Measurements from ENCODE around the gene POLR3K. TPM values are rescaled to one million over a fixed set of nuclear protein-coding genes. Genes with fewer than 3 reads are reported as not detected.
A peak's percentile ranks its signal among the peaks of the same experiment; 100 is the strongest.

The POLR3K gene
- total RNA-seq, 6 donors from 2014 or later: 4.2 to 15.7 (median 6.6) TPM

DNA sequence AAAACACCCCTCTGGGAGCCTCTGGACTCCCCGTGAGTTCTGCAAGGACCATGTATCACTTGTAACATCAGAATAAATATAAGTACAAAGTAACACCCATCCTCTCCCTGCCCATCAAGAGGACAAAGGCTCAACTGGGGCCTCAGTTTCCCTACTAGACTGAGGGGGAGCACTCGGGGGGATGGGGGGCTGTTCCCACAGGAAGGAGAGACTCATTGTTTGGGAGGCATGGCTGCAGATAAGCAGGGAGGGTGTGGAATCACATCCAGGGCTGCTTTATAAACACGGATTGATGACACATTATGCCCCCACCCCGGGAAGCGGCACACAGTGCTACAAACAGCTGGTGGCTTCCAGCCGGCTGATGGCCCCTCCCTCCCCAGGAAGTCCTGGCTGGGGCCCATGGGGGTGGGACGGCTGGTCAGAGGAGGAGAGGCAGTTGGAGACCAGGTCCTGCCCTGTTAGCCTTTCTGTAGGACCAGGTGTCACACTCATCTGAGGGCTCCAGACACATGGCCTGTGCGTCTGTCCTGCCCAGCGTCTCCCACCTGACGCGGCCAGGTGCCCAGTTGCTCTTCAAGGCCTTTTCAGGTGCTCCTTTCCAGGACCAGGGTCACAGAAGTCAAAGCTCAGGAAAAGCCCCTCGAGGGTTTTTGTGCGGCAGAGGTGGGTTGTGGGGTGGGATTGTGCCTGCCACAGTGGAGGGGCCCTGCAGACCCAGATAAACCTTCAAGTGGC is 23.3 kb upstream of the POLR3K start:
- ATAC-seq (ENCODE audit: low FRiP score in 2 of 2): peak; percentile 64 to 69

GRCh38 chr16:75580-76501 is 22.4 kb upstream of the POLR3K start:
- Histone ChIP-seq H3K9me3 (no peaks in the 10 kb centered on the region), H3K27me3 (no peaks in the 10 kb centered on the region), H3K4me3 (peak overlapping the region in 1 of 4 donors; percentile 78), H3K36me3 (peaks cover 0 to 13% (median 9%) of the 10 kb centered on the region in 4 donors), H3K4me1 (peaks cover 59 to 83% (median 66%) of the 10 kb centered on the region in 4 donors), H3K27ac (peak overlapping the region; percentile 89 to 98 (median 96))
- peak; percentile 12 to 55 for ATAC-seq (ENCODE audit: low FRiP score in 2 of 2)
- peak; percentile 81 to 83 for DNase-seq
- WGBS, 2 donors: 28 to 34% methylated on average over 5 to 11 of the region's 11 CpGs
- peak in 5 of 6 experiments; percentile 26 to 63 (median 28) for TF ChIP-seq CTCF (IDR thresholded peaks at IDR 0.05)
- TF ChIP-seq POLR2A (IDR thresholded peaks at IDR 0.05): no peak
- TF ChIP-seq POLR2AphosphoS5 (IDR thresholded peaks at IDR 0.05): peak; percentile 7 to 29

More for the DNA sequence above, 23.3 kb upstream of the POLR3K start:
- no peaks in the 10 kb centered on the region for H3K9me3 ChIP-seq
- no peaks in the 10 kb centered on the region for H3K27me3 ChIP-seq
- peaks cover 0 to 14% (median 10%) of the 10 kb centered on the region in 4 donors for H3K36me3 ChIP-seq
- peak; percentile 77 to 89 for TF ChIP-seq POLR2AphosphoS5 (IDR thresholded peaks at IDR 0.05)
- no peak for TF ChIP-seq POLR2A (IDR thresholded peaks at IDR 0.05)
- TF ChIP-seq EP300 (IDR thresholded peaks at IDR 0.05): peak in 2 of 4 donors; percentile 38 to 51
- peak; percentile 71 to 84 for DNase-seq
- H3K27ac ChIP-seq: peak overlapping the region; percentile 89 to 98 (median 96)
- H3K4me3 ChIP-seq: peak overlapping the region; percentile 72 to 97 (median 86)
- peaks cover 50 to 74% (median 61%) of the 10 kb centered on the region in 4 donors for H3K4me1 ChIP-seq
- WGBS, 2 donors: 0 to 13% methylated on average over 2 to 13 of the region's 13 CpGs

DNA sequence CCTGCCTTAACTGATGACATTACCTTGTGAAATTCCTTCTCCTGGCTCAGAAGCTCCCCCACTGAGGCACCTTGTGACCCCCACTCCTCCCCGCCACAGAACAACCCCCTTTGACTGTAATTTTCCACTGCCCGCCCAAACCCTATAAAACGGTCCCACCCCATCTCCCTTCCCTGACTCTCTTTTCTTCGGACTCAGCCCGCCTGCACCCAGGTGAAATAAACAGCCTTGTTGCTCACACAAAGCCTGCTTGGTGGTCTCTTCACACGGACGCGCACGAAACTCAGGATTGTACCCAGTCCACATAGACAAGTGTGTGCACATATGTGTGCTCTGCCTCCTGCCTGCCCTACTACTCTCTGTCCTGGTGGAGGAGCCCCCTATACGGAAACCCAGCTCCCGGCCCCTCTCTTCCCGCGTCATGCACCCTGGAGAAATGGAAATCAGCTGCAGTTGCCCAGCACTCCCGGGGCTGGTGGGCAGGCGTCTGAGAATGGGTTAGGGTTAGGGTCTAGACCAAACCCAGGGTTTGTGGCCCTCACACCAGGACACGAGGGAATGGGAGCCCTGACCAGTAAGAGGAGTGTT is 21.4 kb upstream of the POLR3K start:
- WGBS, 2 donors: 86 to 90% methylated on average over 16 of the region's 16 CpGs
- Histone ChIP-seq H3K4me1 (peaks cover 68 to 87% (median 75%) of the 10 kb centered on the region in 4 donors), H3K36me3 (peaks cover 0 to 7% (median 4%) of the 10 kb centered on the region in 4 donors), H3K27me3 (no peaks in the 10 kb centered on the region), H3K27ac (peak overlapping the region; percentile 89 to 98 (median 96)), H3K9me3 (no peaks in the 10 kb centered on the region), H3K4me3 (no peak overlapping the region)
- ATAC-seq (ENCODE audit: low FRiP score in 2 of 2) (no peak), DNase-seq (no peak)
- TF ChIP-seq POLR2A (IDR thresholded peaks at IDR 0.05) (no peak), POLR2AphosphoS5 (IDR thresholded peaks at IDR 0.05) (no peak), CTCF (IDR thresholded peaks at IDR 0.05) (no peak), EP300 (IDR thresholded peaks at IDR 0.05) (no peak)

GRCh38 chr16:74051-74746 is 20.8 kb upstream of the POLR3K start:
- ATAC-seq (ENCODE audit: low FRiP score in 2 of 2) (no peak), DNase-seq (no peak)
- peak overlapping the region; percentile 87 to 98 (median 96) for H3K27ac ChIP-seq
- H3K4me3 ChIP-seq: no peak overlapping the region
- H3K4me1 ChIP-seq: peaks cover 66 to 85% (median 70%) of the 10 kb centered on the region in 4 donors
- no peak for TF ChIP-seq CTCF (IDR thresholded peaks at IDR 0.05)
- no peak for TF ChIP-seq EP300 (IDR thresholded peaks at IDR 0.05)
- 78 to 83% methylated on average over 1 to 12 of the region's 12 CpGs for WGBS, 2 donors
- H3K27me3 ChIP-seq: no peaks in the 10 kb centered on the region
- peaks cover 0 to under 1% (median 0%) of the 10 kb centered on the region in 4 donors for H3K36me3 ChIP-seq
- no peaks in the 10 kb centered on the region for H3K9me3 ChIP-seq

Measured in upper lobe of left lung (tissue), 6 donors.